D721Med (cell line): ENCODE data around the gene CDH23.

Source experiments
- DNase-seq: peaks from one replicate; pipeline ENCODE4 v3.0.0; 2011; ENCODE audit warnings: low spot score; ENCODE audit not compliant: insufficient read length
- FAIRE-seq: peaks from 2 replicates; lab custom pipeline; 2011; peaks lifted over from hg19 to GRCh38; lab: Jason Lieb, UNC
- TF ChIP-seq, protein P1 (sequence below): IDR thresholded peaks from 2 replicates; pipeline ENCODE4 v1.5.1; 2012; ENCODE audit warnings: mild to moderate bottlenecking, control low read depth; ENCODE audit not compliant: insufficient read depth; ENCODE audit errors: missing control alignments

The CDH23 gene

DNA sequence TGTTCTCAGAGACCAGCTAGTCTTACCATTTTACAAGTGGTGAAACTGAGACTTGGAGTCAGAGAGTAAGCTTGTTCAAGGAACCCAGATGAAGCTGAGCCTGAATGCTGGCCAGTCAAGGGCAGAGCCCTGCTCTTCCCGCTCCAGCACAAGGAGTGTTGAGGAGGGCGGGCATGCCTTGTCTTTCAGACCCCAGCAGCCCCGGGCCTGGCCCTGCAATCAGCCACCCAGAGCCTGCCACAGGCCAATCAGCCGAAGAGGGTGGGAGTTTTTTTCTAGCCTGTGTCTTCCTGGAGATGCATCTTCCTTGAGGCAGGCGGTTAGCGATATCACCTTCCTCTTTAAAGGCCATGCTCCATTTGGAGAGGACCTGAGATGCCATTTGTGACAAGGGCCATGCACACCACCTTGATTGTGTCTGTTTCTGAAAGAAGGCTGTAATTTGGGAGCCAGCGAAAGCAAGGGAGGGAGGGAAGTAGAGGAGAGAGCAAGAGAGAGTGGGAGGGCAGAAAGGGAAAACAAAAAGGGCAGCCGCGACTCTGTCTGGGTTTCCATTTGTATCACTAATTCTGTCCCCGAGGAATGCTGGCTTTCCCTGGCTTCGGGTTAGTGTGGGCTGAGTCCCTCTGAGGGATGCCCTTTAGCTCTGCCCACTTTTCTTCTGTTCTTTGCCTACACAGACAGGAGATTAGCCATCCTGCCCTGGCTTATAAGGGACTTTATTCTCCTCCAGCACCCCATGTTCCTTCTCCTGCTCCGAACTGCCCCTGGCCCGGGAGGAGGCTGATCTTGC is 8.0 kb downstream of the CDH23 start:
- DNase-seq (no peak), FAIRE-seq (no peak)
- TF ChIP-seq, protein P1, sequence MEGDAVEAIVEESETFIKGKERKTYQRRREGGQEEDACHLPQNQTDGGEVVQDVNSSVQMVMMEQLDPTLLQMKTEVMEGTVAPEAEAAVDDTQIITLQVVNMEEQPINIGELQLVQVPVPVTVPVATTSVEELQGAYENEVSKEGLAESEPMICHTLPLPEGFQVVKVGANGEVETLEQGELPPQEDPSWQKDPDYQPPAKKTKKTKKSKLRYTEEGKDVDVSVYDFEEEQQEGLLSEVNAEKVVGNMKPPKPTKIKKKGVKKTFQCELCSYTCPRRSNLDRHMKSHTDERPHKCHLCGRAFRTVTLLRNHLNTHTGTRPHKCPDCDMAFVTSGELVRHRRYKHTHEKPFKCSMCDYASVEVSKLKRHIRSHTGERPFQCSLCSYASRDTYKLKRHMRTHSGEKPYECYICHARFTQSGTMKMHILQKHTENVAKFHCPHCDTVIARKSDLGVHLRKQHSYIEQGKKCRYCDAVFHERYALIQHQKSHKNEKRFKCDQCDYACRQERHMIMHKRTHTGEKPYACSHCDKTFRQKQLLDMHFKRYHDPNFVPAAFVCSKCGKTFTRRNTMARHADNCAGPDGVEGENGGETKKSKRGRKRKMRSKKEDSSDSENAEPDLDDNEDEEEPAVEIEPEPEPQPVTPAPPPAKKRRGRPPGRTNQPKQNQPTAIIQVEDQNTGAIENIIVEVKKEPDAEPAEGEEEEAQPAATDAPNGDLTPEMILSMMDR = no peak

DNA sequence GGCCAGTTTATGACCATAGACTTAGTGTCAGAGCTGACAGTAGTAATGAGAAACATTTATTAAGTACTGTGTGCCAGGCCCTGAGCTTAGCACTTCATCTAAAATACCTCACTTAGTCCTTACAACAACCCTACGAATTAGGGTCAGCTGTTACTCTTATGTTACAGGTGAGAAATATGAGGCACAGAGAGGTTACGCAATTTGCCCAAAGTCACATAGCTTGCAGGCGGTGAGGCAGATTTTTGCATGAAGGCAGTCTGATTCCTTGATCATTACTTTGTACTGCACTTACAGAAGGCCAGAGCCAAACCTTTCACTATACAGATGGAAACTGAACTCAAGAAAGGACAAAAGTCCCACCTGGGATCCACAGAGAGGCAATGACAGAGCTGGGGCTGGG is 10.2 kb downstream of the CDH23 start:
- FAIRE-seq = no peak
- no peak for DNase-seq
- TF ChIP-seq, protein P1 = no peak

DNA sequence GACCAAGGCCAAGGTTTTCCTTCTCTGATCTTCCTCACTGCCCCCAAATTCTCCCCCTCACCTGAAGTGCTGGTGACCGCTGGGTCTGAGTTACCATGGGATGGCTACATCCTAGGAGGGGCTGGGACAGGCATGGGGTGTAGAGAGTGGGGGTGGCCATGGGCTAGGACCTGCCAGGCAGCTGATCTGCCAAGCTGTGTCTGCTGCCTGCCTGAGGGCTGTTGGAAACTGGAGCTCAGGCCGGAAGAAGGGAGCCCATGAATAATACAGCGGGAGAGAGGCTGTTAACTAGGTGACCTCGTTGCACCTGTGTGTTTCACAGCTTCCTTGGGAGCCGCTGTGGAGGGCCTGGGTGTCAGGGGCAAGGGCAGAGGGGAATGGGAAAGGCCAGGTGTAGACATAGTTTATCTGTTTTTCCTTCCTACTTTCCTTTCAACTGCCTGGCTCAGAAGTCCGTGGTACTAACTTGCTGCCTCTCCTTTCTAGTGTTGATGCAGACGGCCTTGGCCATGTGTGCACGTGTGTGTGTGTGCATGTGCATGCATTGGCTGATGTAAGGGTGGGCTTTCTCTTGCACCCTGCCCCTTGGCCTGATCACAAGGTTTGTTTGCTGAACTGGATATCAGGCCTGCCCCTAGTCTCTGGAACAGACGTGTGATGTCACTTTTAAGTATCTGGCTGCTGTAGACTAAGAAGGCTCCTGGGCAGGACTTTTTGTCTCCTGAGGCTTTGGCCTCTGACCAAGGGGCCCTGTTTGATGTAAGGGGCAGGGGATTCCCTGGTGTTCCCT is 11.9 kb downstream of the CDH23 start:
- TF ChIP-seq, protein P1 = no peak
- DNase-seq (no peak), FAIRE-seq (no peak)

DNA sequence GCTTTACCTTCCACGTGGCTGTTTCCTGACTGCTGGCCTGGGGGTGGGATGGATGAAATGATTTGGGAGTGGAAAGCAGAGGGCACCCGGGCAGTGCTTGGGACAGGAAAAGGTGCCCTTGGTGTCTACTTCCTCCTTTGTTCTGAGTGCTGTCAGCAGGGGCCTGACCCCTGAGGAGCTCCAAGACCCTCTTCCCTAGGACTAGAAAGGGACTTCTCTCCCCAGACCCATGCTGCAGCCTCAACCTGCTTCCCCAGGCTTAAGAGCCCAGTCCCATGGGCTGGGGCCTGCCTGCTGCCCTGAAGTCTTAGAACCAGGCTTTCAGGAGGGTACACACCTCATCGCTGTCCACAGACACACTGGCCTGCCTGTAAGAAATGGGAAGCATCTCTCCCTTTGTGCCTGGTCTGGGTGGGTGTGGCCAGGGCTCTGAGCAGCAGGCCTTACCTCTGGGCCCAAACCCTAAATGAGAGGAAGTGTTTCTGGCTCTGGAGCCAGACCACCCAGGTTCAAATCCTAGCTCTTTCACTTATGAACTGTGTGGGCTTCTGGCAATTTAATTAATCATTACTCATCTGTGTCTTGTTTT is 12.9 kb downstream of the CDH23 start:
- DNase-seq (no peak), FAIRE-seq (no peak)
- TF ChIP-seq, protein P1 = no peak

DNA sequence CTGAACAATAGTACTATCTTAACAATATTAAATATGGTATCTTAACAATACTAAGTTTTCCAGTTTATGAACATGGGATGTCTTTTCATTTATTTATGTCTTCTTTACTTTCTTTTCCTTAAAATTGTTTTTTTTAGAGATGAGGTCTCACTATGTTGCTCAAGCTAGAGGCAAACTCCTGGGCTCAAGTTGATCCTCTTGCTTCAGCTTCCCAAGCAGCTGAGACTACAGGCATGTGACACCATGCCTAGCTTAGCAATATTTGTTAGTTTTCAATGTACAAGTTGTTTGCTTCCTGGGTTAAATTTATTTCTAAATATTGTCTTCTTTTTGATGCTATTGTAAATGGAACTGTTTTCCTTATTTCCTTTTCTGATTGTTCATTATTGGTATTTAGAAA is 16.9 kb downstream of the CDH23 start:
- no peak for FAIRE-seq
- TF ChIP-seq, protein P1 = no peak
- no peak for DNase-seq

DNA sequence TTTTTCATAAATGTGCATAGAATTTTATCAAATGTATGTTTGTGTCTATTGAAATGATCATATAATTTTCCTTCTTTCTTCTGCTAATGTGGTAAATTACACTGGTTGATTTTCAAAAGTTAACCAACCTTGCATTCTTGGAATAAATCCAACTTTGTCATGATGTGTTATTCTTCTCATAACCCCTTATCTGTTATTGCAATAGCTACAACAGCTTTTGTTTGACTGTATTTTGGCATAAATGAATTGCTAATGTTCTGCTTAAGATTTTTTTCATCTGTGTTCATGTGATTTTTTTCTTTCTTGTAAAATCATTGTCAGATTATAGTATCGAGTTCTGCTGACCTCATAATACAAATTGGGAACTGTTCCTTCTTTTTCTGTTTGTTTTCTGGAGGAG is 17.6 kb downstream of the CDH23 start:
- TF ChIP-seq, protein P1 = no peak
- DNase-seq (no peak), FAIRE-seq (no peak)
